ENCODE data around the gene WAC.

GRCh38 chr10:28556142-28556541, 23.2 kb downstream of the WAC start:
- no peak for TF ChIP-seq CTCF (IDR thresholded peaks at IDR 0.05)
- no peak for TF ChIP-seq POLR2A (IDR thresholded peaks at IDR 0.05)
- no peak for TF ChIP-seq POLR2AphosphoS5 (IDR thresholded peaks at IDR 0.05)

Data from stomach (tissue), 4 donors.